Fibroblast of pulmonary artery (primary cell): Measurements from ENCODE around the gene LRSAM1.

Experiments used
- DNase-seq: peaks from one replicate; pipeline ENCODE4 v3.0.0-alpha.2; 2010; ENCODE audit warnings: low read depth
- H3K4me3 ChIP-seq: replicated peaks from 2 replicates; pipeline ENCODE4 v1.5.1; 2011; ENCODE audit warnings: low read depth, mild to moderate bottlenecking, control low read depth, low read length, moderate library complexity
- TF ChIP-seq, protein P1 (sequence below): IDR thresholded peaks from 2 replicates; pipeline ENCODE4 v1.5.1; 2011; ENCODE audit warnings: mild to moderate bottlenecking, control low read depth, low read length, inconsistent platforms; ENCODE audit errors: missing control alignments

LRSAM1 gene

DNA sequence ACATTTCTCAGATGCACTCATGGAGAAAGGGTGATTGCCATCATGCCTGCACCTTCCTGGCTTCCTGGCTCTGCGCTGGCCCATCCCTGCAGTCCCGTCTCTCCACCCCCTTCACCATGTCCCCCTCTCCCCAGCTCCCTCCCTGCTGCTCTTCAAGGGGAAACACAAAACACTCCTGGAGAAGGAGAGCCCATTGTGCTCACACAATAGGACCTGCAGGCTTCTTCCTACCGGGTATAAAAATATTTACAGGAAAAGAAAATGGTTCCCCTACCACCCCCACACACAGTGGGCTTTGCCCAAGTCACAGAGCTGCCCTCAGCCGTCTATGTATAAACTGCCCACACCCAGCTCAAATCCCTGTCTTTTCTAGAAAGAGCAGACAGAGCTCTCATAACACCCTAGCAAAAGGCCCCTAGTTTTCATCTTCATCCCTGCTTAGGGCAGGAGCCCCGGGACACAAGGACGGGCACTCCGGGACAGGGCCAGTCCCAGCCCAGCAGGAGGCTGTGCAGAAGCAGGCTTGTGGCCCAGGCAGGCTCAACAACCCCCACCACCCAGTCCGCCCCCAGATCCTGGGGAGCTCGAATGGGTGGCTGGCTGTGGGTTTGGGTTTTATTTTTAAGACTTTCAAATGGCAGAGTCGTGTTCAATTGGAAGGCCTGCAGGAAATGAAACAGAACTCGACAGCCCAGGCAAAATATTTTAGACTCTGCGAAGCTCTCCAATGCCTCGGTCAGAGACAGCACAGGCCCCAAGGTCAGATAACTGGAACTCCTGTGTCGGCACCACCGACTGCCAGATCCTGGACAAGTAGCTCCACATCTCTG is 77.3 kb downstream of the LRSAM1 start:
- TF ChIP-seq, protein P1, sequence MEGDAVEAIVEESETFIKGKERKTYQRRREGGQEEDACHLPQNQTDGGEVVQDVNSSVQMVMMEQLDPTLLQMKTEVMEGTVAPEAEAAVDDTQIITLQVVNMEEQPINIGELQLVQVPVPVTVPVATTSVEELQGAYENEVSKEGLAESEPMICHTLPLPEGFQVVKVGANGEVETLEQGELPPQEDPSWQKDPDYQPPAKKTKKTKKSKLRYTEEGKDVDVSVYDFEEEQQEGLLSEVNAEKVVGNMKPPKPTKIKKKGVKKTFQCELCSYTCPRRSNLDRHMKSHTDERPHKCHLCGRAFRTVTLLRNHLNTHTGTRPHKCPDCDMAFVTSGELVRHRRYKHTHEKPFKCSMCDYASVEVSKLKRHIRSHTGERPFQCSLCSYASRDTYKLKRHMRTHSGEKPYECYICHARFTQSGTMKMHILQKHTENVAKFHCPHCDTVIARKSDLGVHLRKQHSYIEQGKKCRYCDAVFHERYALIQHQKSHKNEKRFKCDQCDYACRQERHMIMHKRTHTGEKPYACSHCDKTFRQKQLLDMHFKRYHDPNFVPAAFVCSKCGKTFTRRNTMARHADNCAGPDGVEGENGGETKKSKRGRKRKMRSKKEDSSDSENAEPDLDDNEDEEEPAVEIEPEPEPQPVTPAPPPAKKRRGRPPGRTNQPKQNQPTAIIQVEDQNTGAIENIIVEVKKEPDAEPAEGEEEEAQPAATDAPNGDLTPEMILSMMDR, result no peak
- no peak overlapping the region for H3K4me3 ChIP-seq
- no peak for DNase-seq

DNA sequence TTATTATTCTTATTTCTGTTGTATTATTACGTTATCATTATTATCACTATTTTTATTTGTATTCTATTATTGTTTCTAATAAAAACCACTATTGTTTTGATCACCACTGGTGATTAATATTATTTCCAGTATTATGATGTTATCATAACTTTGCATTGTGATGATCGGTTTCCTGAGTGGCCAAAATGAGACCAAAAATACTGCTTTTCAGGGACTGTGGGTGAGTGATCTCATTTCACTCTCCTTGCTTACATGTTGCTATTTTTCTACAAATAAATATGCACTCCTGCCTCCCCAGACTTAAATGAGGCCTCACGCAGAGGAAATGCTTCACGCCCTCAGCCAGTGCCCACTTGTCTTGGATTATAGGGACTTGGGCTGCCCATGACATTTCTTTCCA is 78.4 kb downstream of the LRSAM1 start:
- H3K4me3 ChIP-seq, result no peak overlapping the region
- DNase-seq, result no peak
- TF ChIP-seq, protein P1, result no peak

DNA sequence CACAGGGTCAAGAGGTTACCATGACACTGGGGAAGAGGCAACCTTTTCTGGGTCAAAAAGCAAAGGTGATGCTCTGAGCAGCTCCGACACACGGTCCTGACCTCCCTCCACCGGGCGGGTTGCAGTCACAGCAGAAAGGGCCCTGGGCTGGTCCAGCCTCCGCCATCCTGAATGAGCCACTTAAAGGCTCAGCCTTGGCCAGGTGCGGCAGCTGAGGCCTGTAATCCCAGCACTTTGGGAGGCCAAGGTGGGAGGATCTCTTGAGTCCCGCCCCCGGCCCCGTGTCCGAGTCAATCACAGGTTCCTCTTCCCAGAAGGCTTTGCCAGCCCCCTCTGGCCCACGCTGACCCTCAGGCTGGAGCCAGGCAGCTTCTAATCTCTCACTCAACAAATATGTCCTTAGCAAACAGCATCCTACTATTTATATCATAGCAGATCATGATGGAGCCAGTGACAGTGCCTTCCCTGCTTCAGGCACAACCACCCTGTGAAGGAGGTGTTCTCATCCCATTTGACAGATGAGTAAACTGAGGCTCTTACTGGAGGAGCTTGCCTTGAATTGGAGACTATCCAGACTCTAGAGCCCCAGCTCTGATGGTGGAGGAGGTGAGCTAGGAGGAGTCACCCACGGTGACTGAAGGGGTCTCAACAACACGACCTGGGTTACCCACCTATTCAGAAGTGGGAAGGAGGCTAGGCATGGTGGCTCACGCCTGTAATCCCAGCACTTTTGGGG is 79.1 kb downstream of the LRSAM1 start:
- no peak for DNase-seq
- TF ChIP-seq, protein P1, result no peak
- no peak overlapping the region for H3K4me3 ChIP-seq

DNA sequence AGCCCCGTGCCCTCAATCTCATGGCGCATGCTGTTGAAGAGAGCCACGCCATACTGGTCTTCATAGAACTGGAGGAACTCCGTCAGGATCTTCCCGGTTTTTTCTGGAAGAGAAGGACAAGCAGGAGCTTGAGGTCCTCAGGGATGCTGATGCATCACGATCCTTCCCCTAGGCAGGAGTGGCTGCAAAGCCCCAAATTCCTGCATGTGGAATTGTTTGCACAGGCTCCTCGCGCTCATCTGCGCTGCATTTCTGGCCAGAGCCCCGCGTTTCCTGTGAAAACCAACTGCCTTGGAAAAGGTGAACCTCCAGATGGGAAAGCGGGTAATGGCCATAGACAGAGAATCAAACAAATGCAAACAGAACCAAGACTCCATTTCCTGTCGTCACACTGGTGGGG is 80.4 kb downstream of the LRSAM1 start:
- no peak for DNase-seq
- TF ChIP-seq, protein P1, result no peak
- H3K4me3 ChIP-seq, result no peak overlapping the region

DNA sequence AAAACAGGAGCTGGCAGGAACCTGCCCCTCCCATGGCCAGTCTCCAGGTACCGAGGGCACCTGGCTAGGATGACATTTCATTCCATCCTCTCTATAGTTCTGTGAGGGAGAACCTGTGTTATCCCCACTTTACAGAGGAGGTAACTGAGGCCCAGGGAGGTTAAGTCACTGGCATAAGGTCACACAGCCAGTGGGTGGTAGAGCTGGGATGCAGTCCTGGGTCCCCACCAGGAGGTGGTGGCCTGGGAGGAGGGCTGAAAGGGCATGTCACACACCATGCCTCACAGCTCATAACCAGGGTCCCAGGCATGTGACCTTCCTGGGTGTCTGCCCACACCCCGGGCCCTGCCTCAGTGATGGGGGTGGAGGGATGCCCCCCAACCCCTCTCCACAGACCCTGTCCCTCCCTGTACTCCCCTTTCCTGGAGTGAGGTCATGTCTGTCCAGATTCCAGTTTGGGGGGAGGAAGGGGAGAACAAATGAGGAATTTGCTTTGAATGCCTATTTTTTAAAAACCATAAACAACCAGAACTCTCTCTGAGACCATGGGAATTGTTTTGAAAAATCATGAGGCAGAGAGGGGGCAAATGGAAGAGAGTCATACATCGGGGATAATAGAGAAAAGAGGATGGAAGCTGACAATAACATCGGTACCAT is 83.1 kb downstream of the LRSAM1 start:
- H3K4me3 ChIP-seq, result no peak overlapping the region
- no peak for DNase-seq
- TF ChIP-seq, protein P1, result no peak

DNA sequence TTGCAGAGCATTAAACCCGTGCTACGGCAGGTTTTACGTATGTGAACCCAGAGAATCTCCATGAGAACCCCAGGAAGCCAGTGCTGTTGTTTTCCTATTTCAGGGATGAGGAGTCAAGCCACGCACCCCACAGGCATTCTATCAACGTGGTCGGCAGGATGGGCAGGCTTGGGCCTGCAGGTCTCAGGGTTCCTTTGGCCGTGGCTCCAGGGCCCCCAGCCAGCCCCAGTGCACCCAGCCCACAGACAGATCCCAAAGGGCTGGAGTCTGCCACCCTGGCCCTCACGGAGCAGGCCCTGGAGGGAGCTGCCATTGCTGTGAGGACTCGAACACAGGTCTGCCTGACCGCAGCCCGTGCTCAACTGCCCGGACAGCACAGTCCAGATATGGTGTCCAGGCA is 83.6 kb downstream of the LRSAM1 start:
- DNase-seq, result no peak
- H3K4me3 ChIP-seq, result no peak overlapping the region
- TF ChIP-seq, protein P1, result no peak
